HG03108 (cell line): Measurements from ENCODE around the gene FBXL22.

ENCODE experiments used
- ATAC-seq: cut with Tn5 transposase; IDR thresholded peaks from one replicate; pipeline ENCODE4 v1.9.1; 2021; ENCODE audit warnings: moderate library complexity; ENCODE audit not compliant: unreplicated experiment

The FBXL22 gene, protein sequence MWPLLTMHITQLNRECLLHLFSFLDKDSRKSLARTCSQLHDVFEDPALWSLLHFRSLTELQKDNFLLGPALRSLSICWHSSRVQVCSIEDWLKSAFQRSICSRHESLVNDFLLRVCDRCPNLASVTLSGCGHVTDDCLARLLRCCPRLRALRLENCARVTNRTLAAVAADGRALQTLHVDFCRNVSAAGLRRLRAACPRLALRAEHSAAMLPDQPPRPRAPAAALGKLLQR

DNA sequence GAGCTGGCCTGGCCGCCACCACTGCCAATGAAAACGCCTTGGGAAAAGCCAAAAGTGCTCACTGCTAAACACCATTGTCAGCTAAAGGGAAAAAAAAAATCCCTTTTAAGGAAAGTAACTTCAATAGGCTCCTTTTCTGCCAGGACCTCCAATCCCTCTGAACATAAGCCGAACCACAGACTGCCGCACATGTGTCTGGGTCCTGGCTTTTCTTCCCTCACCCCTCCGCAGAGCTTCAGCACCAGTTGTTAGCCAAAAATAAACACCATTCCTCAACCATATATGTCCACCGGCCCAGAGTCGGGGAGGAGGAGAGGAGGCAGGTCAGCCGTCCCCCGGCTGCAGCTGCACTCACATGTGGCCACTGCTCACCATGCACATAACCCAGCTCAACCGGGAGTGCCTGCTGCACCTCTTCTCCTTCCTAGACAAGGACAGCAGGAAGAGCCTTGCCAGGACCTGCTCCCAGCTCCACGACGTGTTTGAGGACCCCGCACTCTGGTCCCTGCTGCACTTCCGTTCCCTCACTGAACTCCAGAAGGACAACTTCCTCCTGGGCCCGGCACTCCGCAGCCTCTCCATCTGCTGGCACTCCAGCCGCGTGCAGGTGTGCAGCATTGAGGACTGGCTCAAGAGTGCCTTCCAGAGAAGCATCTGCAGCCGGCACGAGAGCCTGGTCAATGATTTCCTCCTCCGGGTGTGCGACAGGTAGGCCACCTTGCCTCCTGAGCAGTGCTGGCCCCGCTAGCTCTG is at the start of gene FBXL22:
TSS of gene FBXL22 (plus strand) at position 350 of the 753 bp plus-strand sequence. CDS start at position 356, 6 bp downstream.
- no peak for ATAC-seq

DNA sequence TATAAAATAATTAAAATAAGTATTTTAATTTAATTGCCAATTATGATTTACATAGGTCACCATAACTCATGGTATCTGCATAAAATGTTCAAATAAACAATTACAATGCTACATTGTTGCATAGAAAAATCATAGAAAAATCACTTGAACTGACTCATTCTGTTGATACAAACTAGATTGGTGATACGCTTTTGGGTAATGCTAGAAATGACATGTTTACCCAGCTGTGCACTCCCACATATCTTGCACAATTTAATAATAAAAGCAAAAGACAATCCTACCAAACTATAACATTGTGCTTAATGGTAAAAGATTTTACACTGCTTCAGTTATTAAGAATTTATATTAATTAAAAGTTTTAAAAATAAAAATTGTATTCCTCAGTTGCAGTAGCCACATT is 45.8 kb upstream of the FBXL22 start:
- no peak for ATAC-seq

DNA sequence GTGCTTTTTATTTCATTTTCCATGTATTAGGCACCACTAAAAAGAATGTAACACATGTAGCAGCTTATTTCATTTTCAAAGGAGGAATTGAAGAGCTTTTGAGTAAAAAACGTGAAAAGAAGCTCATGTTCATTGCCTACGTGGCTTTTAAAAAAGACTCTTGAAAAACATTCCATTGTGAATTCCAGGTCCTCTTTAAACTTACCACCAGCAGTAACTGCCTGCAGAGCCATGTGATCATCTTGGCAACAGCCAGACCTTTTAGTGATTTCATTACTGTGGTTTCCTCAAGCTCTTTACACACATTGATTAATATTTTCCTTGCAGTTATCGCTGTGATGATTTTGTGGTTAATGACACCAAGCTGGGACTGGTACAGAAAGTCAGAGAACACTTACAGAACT is 43.8 kb upstream of the FBXL22 start:
- no peak for ATAC-seq

DNA sequence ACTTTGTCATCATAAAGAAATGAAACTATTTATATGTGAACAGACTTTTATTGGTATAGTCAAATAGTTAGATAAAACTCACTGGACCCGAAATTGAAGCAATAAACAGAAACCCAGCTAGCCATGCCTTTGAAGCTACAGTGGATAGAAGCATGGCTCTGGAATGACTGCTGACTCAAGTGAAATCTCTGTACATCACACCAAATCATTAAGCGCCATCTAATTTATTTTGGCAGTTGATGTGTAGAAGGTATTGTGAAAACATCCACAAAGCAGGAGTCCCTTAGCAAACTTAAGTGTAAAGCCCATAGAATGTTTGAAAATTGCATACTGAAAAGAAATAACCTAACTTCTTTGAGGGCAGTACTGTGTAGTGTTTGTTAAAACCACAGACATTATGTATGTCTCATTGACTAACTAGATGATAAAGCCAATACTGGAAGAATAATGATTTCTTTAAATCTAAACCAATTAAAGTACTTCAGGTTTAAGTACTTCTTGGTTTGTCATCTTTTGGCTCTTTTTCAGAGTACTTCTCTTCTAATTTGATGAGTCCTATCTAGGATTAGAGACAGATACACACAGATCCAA is 42.8 kb upstream of the FBXL22 start:
- ATAC-seq = no peak

DNA sequence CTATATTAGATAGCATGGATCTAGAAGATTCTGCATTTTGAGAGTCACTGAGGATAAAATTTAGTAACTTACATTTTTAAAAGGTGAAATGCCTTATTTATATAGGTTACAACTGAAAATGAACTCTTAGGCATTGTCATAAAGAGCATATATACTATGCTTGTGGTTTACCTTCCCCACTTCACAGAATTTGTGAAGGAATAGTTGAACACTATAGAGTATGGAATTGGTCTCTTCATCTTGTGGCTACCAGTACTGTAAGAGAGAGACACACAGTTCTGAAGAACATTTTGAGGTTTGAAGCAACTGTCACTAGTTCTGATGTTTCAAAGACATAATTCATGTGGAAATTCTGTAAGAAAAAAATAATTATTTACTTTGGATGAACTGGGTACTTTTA is 41.7 kb upstream of the FBXL22 start:
- ATAC-seq = no peak

DNA sequence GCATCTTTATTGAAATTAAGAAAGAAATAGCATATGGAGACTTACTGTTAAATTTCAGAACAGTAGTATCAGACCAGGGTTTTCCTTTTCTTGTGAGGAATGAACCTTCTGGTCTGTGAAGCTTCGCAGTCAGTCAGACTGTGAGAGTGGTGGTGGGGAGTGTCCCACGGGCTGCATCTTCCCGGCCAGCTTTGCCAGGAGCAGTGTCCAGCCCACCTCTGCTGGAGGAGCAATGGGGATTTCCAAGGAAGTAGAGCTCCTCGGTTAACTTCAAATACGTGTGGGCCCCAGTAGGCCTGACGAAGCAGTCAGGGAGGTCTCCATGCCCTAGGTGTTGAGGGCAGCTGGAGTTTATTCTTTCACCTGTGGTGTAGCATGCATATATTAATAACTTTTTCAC is 40.9 kb upstream of the FBXL22 start:
- ATAC-seq = no peak

DNA sequence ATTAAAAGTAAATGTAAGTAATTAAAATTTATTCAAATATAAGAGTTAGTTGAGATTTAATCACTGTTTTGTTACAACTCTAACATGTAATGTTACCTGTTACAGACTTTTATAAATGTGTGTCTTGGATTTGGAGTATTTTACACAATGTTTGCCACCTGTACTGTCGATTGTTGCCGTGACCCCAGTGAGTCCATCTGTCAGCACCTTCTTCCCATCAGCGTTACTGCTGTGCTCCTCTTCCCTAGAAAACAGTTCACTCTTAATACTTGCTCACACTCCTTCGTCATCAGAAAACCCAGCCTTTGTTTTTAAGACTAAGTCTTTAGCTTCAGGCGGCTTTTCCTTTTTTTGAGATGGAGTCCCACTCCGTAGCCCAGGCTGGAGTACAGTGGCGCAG is 40.5 kb upstream of the FBXL22 start:
- no peak for ATAC-seq

DNA sequence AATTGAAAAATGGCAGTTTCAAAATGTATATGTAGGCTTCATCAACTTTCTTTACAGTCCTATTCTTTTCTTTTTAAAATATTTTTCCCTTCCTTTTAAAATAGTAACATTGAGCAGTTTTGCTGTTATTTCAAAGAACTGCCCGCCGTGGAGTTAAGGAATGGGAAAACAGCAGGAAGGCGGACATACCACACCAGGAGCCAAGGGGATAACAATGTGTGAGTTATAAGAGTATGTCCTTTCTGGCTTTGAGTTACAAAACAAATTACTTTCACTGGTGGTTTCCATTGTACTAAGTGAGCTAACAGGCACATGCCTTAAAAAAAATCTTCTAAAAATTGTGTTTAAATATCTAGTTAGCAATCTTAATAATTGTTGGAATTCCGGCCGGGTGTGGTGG is 37.4 kb upstream of the FBXL22 start:
- no peak for ATAC-seq

DNA sequence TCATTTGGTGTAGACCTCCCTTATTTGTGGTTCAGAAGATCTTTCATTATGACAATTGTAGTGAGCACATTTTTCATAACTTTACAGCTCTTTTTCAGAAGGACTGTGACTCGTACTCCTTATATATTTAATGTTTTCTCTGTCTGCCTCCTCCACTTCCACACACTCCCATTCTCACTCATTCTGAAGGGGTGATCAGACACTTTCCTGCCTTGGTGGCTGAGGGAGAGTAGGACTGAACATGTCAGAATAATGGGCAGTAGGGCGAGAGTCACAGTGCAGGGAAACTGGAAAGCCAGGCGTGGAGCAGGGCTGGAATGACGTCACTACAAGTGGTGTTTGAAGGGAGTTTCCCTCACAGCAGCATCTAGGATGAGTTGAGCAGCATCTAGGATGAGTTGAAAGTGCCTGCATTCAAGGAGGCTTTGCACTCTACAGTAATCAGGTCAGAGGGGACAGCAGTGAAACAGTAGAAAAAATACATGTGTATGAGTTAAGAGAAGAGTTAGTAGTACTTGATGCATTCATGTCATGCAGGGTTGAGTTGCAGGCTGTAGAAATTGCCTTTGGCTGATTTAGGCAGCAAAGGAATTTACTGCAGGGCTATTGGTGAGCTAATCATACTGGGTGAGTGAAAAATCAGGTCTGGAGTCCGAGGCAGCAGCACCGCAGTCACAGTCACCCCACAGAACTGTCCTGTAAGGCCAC is 36.3 kb upstream of the FBXL22 start:
- ATAC-seq = no peak

DNA sequence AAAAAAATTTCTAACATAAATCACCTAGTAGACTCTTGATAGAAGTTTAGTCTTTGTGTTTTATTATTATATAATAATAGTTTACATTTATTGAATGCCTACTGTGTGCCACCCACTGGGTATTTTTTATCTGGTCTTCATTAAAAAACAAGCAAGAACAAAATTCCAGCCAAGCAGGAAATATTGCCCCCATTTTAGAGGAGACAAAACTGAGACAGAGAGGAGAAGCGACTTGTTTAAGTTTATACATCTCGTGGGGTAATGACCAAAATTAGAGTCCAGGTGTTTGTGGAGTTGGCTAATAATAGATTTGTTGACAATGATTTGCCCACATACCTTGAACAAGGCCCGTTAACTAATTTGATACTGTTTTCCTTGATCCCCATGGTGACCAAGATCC is 33.1 kb upstream of the FBXL22 start:
- no peak for ATAC-seq

DNA sequence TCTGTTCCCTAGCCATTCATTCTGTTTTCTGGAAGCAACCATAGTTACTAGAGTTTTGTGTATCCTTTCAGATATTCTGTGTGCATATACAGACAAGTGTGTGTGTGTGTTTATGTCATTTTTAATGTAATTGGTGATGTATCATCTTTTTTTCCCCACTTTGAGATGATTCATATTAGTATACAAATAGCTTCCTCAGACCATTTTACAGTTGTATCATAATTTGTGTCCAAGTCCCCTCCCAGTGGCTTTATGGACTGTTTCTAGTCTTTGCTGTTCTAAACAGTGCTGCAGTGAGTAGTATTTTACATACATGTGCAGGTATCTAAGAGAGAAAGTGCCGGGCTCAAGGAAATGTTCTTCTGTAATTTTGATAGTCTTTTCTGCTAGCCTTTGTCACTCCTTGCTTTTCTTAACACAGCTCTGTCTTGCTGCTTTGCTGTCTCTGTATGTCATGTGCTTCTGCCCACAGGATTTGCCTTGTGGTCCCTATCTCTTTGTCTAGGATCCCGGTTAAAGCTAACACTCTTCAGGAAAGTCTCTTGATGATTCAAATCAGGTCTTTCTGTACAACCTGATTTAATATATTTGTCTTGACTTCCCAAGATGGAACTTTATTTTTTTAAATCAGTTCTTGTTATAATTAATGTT is 31.5 kb upstream of the FBXL22 start:
- no peak for ATAC-seq

DNA sequence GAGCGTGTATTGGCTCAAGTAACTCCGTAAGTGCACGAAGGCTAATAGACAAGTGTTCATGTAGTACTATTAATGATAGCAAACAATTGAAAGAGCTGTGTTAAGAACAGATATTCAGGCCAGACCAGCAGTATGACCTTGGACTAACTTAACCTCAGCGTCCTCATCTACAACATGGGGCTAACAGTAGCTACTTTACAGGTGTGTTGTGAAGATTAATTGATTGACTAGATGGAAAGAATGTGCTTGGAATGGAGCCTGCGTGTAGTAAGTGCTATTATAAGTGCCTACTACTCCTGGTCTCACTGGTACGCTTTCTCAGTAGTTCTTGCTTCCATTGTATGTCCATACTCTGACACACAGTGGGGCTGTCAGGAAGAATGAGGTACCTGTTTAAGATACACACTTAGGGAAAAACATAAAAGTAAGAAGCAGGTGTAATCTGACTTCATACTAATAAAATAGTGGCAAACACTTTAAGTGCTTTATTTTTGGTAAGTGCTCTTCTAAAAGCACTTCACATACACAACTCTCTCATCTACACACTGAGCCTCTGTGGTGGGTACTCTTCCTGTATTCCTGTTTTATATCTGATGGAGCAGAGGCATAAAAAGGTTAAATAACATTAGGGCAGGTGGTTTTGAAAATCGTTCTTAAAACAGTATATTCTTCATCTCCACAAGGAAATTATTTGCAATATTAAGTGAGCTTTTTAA is 24.3 kb upstream of the FBXL22 start:
- ATAC-seq = no peak

DNA sequence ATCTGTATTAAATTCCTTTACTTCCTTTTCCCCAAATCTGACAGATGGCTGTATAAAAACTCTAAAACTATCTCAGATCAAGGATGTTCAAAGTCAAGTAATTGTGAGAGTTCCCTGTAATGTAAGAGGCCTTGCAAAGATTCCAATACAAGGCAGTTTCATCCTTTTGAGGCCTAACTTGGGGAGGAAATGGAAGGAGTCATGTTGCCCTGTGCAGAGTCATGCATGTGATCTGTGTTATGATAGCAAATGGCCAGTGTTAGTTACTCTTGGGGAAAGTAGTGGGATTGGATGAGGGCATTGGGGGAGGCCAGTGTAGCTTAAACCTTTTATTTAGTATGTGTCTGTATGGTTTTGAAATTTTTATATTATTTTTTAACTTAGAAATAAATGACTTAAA is 23.7 kb upstream of the FBXL22 start:
- ATAC-seq = no peak

DNA sequence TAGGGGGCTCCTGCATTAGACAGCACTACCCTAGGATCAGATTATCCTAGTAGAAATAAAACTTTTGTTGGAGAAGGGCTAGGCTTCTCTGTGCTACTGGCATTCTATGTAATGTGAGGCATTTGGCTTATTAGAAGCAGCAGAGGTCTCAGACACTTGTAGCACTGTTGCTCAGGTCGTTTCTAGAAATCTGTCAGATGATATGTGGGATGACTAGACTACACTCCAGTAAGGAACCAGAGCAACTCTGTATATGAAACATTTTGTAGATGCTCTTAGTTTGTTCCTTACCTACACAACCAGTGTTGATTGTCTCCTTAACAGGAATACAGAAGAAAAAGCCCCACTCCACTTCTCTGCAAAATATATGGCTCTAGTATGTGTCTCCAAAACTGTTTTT is 21.9 kb upstream of the FBXL22 start:
- no peak for ATAC-seq

DNA sequence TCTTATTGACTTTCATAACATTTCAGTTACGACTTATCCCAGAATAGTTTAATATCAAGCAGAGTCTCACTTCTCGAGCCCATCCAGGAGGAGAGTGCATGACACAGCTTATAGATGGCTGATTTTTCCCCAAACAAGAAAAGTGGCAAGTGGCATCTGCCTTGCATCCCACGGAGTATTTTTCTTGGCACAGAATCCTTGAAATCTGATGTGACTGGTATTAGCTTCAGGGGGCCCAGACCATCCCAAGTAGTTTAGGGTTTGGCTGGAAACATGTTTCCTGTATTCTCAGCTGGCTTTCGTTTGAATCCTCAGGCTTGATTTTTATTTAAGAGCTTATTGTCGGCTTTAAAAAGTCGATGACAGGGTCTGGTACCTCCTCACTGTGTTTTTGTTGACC is 20.7 kb upstream of the FBXL22 start:
- no peak for ATAC-seq

DNA sequence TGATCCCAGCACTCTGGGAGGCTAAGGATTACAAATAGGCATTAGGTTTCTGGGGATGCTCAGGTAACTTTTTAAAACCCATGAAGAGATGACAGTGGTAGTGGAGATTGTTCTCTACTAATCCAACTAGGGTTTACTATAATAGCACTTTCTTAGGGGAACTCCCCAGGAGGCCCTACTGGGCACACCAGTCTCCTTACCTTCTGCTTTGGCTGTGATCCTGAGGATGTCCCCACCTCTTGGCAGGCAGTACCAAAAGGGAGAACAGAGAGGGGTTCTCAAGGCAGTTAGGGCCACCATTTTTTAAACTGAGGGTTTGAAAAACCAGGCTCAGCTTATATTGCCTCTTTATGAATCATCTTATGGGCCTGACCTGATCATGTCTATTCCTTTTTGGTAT is 15.0 kb upstream of the FBXL22 start:
- no peak for ATAC-seq

DNA sequence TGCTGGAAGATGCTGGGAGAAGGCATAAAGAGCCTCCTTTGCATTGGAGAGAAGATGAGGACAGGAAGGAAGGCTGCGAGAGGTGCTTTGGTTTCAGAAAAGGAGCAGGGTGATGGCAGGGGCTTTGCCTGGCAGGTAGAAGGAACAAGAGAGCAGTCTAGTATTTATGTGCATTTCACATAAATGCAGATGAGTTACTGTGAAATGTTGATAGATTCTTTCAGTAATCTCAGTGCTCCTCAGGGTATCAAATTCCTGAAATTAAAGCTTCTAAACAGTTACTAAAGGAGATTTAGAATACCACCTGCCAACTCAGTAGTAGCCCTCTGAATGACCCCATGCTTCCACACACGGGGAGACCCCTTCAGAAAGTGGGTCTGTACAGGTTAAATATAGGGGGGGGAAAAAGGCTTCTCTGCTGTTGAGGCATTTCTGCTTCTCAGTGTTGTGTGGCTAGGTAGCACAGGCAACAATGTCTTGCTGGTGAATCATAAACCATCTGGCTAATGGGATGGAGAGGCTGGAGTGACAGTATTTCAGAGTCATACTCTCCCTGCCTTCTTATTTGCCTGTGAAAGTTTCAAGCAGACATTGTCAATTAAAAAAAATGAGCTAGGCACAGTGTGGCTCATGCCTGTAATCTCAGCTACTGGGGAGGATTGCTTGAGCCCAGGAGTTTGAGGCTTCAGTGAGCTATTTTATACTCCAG is 14.3 kb upstream of the FBXL22 start:
- ATAC-seq = no peak

DNA sequence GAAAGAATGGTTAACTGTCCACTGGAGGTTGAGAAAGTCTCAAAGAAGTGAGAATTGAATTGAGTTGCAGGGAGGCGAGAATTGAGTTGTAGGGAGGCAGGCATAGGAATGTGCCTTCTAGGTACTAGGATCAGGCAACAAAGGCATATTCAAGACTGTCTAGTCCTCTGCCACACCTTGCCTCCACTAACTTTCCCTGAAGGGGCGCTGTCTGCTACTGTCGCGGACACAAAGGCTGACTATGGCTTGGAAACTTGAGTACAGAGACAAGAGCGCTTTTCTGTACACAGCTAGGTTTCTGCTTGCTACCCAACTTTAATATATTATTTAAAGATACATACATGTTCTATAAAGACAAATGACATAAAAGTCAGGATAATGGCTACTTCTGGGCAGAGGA is 10.4 kb upstream of the FBXL22 start:
- no peak for ATAC-seq

DNA sequence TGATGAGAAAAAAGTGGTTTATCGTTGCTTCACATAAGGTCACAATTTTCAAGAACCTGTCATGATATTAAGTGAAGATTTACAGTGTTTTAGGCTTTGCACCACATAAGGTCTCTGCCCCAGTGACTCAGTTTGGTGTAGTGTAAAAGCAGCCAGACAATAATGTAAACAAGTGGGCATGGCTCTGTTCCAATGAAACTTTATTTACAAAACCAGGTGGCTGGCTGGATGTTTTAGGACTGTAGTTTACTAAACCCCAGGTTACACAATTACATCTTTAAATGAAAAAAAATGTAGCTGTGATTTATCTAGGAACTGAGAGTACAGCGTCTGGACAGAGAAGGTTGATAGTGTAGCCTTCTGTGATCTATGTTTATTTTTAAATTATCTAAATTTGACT is 9.7 kb upstream of the FBXL22 start:
- no peak for ATAC-seq

DNA sequence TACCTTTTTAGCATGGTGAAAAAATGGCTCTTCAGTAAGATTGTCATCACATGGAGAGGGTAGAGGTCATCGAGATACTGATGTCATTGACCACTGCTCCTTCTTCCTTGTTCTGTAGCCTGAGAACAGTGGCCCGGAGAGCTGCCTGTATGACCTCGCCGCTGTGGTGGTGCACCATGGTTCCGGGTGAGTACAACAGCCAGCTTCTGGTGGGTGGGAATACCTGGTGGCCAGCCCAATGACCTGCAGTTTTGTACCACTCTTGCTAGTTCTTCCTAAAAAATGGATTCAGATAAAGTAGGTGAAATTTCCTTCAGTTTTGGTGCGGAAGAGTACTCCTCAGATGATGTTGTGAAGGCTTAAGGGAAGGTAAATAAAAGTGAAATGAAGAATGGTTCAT is 8.4 kb upstream of the FBXL22 start:
- ATAC-seq = no peak
